ENCODE measurements around the gene RPS14. TPM values are rescaled to one million over a fixed set of nuclear protein-coding genes. Genes with fewer than 3 reads are reported as not detected.

Gene RPS14
- total and polyA plus RNA-seq, 5 donors from 2014 or later, result 3,121 to 8,871 (median 6,266) TPM

DNA sequence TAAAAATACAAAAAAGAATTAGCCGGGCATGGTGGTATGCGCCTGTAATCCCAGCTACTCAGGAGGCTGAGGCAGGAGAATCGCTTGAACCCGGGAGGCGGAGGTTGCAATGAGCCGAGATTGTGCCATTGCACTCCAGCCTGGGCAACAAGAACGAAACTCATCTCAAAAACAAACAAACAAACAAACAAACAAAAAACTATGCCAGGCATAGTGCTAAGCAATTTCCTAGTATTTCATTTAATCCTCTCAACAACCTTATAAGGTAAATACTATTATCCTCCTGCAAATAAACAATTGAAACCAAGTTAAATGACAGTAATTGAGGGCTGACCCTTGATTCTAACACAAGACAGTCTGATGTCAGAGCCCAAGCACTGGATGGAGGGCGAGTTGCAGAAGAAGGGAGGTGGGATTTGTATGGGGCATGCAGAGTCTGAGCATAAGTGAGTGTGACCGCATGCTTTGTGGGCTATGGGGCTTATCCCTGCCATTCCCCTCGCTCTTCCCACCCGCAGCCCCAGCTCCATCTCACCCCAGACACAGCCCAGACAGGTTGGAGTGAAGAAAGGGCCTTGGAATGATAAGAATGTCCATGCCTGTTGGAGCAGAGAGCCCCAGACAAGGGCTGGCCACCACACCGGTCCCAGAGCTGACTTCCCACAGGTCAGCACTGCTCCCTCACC is 24.3 kb upstream of the RPS14 start:
- Histone ChIP-seq H3K4me1 (ENCODE audit: control insufficient read depth, insufficient read depth, low read length, poor library complexity, severe bottlenecking) (no peaks in the 10 kb centered on the region), H3K27me3 (ENCODE audit: control insufficient read depth, insufficient read depth, low read length) (no peaks in the 10 kb centered on the region), H3K27ac (ENCODE audit: insufficient read depth, low read length, poor library complexity, severe bottlenecking) (no peak overlapping the region), H3K4me3 (ENCODE audit: low read depth, low read length) (no peak overlapping the region), H3K9me3 (ENCODE audit: control insufficient read depth in 2 of 2, low read length in 2 of 2) (no peaks in the 10 kb centered on the region), H3K36me3 (ENCODE audit: control insufficient read depth, insufficient read depth, low read length) (no peaks in the 10 kb centered on the region)
- DNase-seq, result no peak
- Mint-ChIP-seq H3K27ac (no peak overlapping the region), H3K4me3 (no peak overlapping the region), H3K4me1 (no peaks in the 10 kb centered on the region), H3K27me3 (peaks cover 6% of the 10 kb centered on the region), H3K36me3 (no peaks in the 10 kb centered on the region), H3K9me3 (no peaks in the 10 kb centered on the region)
- ATAC-seq (ENCODE audit: low read depth in 2 of 2), result no peak

DNA sequence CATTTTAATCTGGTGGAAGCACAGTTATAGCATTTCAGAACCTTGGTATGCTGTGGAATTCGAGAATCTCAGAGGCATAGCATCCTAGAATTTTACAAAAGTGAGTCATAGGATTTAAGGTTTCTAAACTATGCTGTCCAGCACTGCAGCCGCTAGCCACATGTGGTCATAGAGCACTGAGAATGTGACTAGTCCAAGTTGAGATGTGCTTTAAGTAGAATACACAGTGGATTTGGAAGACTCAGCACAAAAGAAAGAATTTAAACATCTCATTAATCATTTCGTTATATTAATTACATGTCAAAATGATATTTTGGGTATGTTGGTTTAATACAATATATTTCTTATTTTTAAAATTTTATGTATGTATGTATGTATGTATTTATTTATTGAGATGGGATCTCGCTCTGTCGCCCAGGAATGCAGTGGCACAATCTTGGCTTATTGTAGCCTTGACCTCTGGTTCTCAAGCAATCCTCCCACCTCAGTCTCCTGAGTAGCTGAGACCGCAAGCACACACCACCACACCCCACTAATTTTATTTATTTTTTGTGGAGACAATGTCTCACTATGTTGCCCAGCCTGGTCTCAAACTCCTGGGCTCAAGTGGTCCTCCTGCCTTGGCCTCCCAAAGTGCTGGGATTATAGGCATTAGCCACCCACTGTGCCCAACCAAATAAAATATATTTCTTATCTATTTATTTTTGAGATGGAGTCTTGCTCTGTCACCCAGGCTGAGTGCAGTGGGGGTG is 20.4 kb upstream of the RPS14 start:
- Mint-ChIP-seq H3K4me3 (no peak overlapping the region), H3K9me3 (no peaks in the 10 kb centered on the region), H3K27me3 (no peaks in the 10 kb centered on the region), H3K4me1 (no peaks in the 10 kb centered on the region), H3K36me3 (no peaks in the 10 kb centered on the region), H3K27ac (no peak overlapping the region)
- Histone ChIP-seq H3K27me3 (ENCODE audit: control insufficient read depth, insufficient read depth, low read length) (no peaks in the 10 kb centered on the region), H3K36me3 (ENCODE audit: control insufficient read depth, insufficient read depth, low read length) (no peaks in the 10 kb centered on the region), H3K4me1 (ENCODE audit: control insufficient read depth, insufficient read depth, low read length, poor library complexity, severe bottlenecking) (no peaks in the 10 kb centered on the region), H3K9me3 (ENCODE audit: control insufficient read depth in 2 of 2, low read length in 2 of 2) (no peaks in the 10 kb centered on the region), H3K4me3 (ENCODE audit: low read depth, low read length) (no peak overlapping the region), H3K27ac (ENCODE audit: insufficient read depth, low read length, poor library complexity, severe bottlenecking) (no peak overlapping the region)
- ATAC-seq (ENCODE audit: low read depth in 2 of 2), result no peak
- no peak for DNase-seq

DNA sequence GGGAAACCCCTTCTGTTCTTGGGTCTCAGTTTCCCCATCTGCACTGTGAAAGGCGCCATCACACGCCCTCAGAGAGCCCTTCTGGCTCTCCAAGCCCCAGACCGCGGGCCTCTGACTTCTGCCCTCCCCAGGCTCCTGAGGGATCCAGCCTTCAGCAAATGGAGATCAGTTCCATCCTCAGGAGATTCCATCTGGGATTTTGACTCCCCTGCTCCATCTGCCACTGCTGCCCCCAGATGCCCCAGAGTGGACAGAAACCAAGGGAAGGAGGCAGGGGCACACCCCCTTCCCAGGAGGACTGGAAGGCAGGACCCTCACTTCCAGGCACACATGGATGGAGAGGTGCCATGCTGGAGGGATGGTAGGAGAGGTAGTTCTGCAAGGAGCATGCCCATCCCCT is 18.7 kb upstream of the RPS14 start:
- DNase-seq (no peak), ATAC-seq (ENCODE audit: low read depth in 2 of 2) (no peak)
- Mint-ChIP-seq H3K4me1 (no peaks in the 10 kb centered on the region), H3K27ac (no peak overlapping the region), H3K9me3 (no peaks in the 10 kb centered on the region), H3K4me3 (no peak overlapping the region), H3K27me3 (no peaks in the 10 kb centered on the region), H3K36me3 (no peaks in the 10 kb centered on the region)
- Histone ChIP-seq H3K27me3 (ENCODE audit: control insufficient read depth, insufficient read depth, low read length) (no peaks in the 10 kb centered on the region), H3K9me3 (ENCODE audit: control insufficient read depth in 2 of 2, low read length in 2 of 2) (no peaks in the 10 kb centered on the region), H3K36me3 (ENCODE audit: control insufficient read depth, insufficient read depth, low read length) (no peaks in the 10 kb centered on the region), H3K27ac (ENCODE audit: insufficient read depth, low read length, poor library complexity, severe bottlenecking) (no peak overlapping the region), H3K4me3 (ENCODE audit: low read depth, low read length) (no peak overlapping the region), H3K4me1 (ENCODE audit: control insufficient read depth, insufficient read depth, low read length, poor library complexity, severe bottlenecking) (no peaks in the 10 kb centered on the region)

DNA sequence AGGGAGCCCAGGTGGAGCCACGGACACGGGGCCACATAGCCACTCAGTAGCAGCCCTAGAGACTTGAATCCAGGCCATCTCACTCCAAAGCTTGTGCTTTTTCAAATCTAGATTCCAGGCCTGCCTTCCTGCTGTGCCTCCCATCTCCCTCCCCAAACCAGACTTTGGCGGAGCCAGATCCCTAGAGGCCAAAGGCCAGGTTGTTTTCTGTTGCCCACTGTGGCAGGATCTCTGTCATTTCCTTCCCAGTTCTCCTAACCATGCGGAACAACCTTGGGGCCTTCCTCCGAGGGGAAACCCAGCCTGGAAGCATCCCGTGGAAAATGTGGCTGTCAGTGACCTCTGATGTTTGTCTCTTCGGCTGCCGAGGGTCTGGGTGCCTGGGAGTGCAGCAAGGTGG is 16.4 kb upstream of the RPS14 start:
- ATAC-seq (ENCODE audit: low read depth in 2 of 2), result no peak

DNA sequence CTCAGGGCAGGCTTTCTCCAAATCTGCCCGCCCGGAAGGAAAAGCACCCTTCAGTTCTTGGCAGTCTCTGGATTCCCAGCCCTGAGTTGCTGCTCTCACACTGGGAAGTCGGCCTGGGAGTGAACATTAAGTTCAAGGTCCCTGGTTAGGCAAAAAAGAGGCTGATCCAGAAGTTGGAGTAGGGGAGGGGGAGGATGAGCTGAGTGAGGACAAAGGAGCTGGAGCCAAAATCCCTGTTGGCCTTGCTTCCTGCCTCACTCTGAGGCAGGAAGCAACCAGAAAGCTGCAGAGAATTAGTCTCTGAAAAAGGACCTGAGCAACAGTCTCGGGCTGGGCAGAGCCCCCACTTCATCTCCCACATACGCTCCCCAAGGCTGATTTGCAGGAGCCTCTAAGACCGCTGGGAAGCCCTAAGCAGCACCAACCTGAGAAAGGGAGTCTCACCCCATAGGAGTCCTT is 15.0 kb upstream of the RPS14 start:
- DNase-seq (no peak), ATAC-seq (ENCODE audit: low read depth in 2 of 2) (no peak)
- Mint-ChIP-seq H3K4me3 (no peak overlapping the region), H3K27ac (no peak overlapping the region), H3K36me3 (no peaks in the 10 kb centered on the region), H3K27me3 (peaks cover 2% of the 10 kb centered on the region), H3K4me1 (no peaks in the 10 kb centered on the region), H3K9me3 (no peaks in the 10 kb centered on the region)
- no peak overlapping the region for H3K4me3 ChIP-seq (ENCODE audit: low read depth, low read length)
- H3K4me1 ChIP-seq (ENCODE audit: control insufficient read depth, insufficient read depth, low read length, poor library complexity, severe bottlenecking), result no peaks in the 10 kb centered on the region
- H3K27ac ChIP-seq (ENCODE audit: insufficient read depth, low read length, poor library complexity, severe bottlenecking), result no peak overlapping the region
- H3K36me3 ChIP-seq (ENCODE audit: control insufficient read depth, insufficient read depth, low read length), result no peaks in the 10 kb centered on the region
- no peaks in the 10 kb centered on the region for H3K9me3 ChIP-seq (ENCODE audit: control insufficient read depth in 2 of 2, low read length in 2 of 2)
- no peaks in the 10 kb centered on the region for H3K27me3 ChIP-seq (ENCODE audit: control insufficient read depth, insufficient read depth, low read length)

More for the DNA sequence above, 16.4 kb upstream of the RPS14 start:
- Mint-ChIP-seq H3K36me3 (no peaks in the 10 kb centered on the region), H3K9me3 (no peaks in the 10 kb centered on the region), H3K4me3 (no peak overlapping the region), H3K27ac (no peak overlapping the region), H3K27me3 (no peaks in the 10 kb centered on the region), H3K4me1 (no peaks in the 10 kb centered on the region)
- no peaks in the 10 kb centered on the region for H3K27me3 ChIP-seq (ENCODE audit: control insufficient read depth, insufficient read depth, low read length)
- no peak overlapping the region for H3K27ac ChIP-seq (ENCODE audit: insufficient read depth, low read length, poor library complexity, severe bottlenecking)
- H3K9me3 ChIP-seq (ENCODE audit: control insufficient read depth in 2 of 2, low read length in 2 of 2), result no peaks in the 10 kb centered on the region
- H3K36me3 ChIP-seq (ENCODE audit: control insufficient read depth, insufficient read depth, low read length), result no peaks in the 10 kb centered on the region
- no peak for DNase-seq
- H3K4me1 ChIP-seq (ENCODE audit: control insufficient read depth, insufficient read depth, low read length, poor library complexity, severe bottlenecking), result no peaks in the 10 kb centered on the region
- H3K4me3 ChIP-seq (ENCODE audit: low read depth, low read length), result no peak overlapping the region

DNA sequence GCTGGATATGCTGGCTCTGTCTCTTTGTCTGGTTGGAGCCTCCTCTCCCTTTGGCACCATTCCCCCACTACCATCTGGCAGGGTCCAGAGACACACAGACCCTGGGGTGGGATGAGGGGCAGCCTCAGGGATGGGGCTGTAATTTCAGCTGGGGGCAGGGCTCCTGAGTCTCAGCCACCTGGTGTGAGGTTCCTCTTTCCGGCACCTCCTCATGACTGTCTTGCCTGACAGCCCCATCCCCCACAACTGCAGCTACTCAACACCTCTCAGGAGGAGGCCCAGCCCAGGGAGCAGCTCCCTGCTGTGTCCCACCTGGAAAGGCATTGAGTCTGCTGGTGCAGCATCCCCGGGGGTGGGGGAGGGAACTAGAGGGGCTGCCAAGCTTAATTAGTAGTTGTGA is 11.7 kb upstream of the RPS14 start:
- no peak overlapping the region for H3K4me3 Mint-ChIP-seq
- no peak overlapping the region for H3K27ac Mint-ChIP-seq
- DNase-seq (no peak), ATAC-seq (ENCODE audit: low read depth in 2 of 2) (no peak)
- Histone ChIP-seq H3K4me3 (ENCODE audit: low read depth, low read length) (no peak overlapping the region), H3K36me3 (ENCODE audit: control insufficient read depth, insufficient read depth, low read length) (no peaks in the 10 kb centered on the region), H3K27me3 (ENCODE audit: control insufficient read depth, insufficient read depth, low read length) (no peaks in the 10 kb centered on the region), H3K27ac (ENCODE audit: insufficient read depth, low read length, poor library complexity, severe bottlenecking) (no peak overlapping the region), H3K9me3 (ENCODE audit: control insufficient read depth in 2 of 2, low read length in 2 of 2) (no peaks in the 10 kb centered on the region), H3K4me1 (ENCODE audit: control insufficient read depth, insufficient read depth, low read length, poor library complexity, severe bottlenecking) (no peaks in the 10 kb centered on the region)
- H3K36me3 Mint-ChIP-seq, result no peaks in the 10 kb centered on the region
- H3K27me3 Mint-ChIP-seq, result peaks cover 12% of the 10 kb centered on the region
- peaks cover 0 to 18% (median 6%) of the 10 kb centered on the region in 4 donors for H3K4me1 Mint-ChIP-seq
- no peaks in the 10 kb centered on the region for H3K9me3 Mint-ChIP-seq

DNA sequence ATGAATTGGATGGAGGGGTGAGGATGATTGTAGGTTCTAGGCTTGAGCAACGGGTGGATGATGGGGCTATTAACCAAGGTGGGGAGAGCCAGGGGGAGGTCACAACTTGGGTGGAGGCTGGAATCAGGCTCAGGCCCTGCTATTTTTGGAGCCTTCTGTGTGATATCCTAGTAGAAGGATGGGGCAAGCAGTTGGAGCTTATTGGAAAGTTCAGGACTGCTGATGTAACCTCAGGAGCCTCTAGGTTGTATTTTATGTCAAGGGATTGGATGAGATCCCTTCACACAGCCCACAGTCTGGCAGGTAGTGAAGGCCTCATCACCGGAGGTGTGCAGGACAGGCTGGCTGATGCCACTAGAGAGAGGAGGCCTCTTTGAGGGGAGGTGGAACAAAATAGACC is 11.2 kb upstream of the RPS14 start:
- H3K4me3 Mint-ChIP-seq, result no peak overlapping the region
- Histone ChIP-seq H3K4me1 (ENCODE audit: control insufficient read depth, insufficient read depth, low read length, poor library complexity, severe bottlenecking) (no peaks in the 10 kb centered on the region), H3K36me3 (ENCODE audit: control insufficient read depth, insufficient read depth, low read length) (no peaks in the 10 kb centered on the region), H3K27ac (ENCODE audit: insufficient read depth, low read length, poor library complexity, severe bottlenecking) (no peak overlapping the region), H3K4me3 (ENCODE audit: low read depth, low read length) (no peak overlapping the region), H3K27me3 (ENCODE audit: control insufficient read depth, insufficient read depth, low read length) (no peaks in the 10 kb centered on the region), H3K9me3 (ENCODE audit: control insufficient read depth in 2 of 2, low read length in 2 of 2) (no peaks in the 10 kb centered on the region)
- ATAC-seq (ENCODE audit: low read depth in 2 of 2), result no peak
- peaks cover 0 to 18% (median 6%) of the 10 kb centered on the region in 4 donors for H3K4me1 Mint-ChIP-seq
- no peak for DNase-seq
- H3K27me3 Mint-ChIP-seq, result peaks cover 12% of the 10 kb centered on the region
- peak overlapping the region in 1 of 3 donors; percentile 70 for H3K27ac Mint-ChIP-seq
- no peaks in the 10 kb centered on the region for H3K36me3 Mint-ChIP-seq
- H3K9me3 Mint-ChIP-seq, result no peaks in the 10 kb centered on the region

All from CD4-positive, CD25-positive, alpha-beta regulatory T cell (primary cell).